ENCODE measurements around the gene SLC27A3.

GRCh38 chr1:153733970-153734369, 41.2 kb upstream of the SLC27A3 start:
- TF ChIP-seq CTCF (conservative IDR thresholded peaks at IDR 0.05; ENCODE audit: low read length) (no peak), EZH2phosphoT487 (IDR thresholded peaks at IDR 0.05; ENCODE audit: borderline replicate concordance, low read depth, low read length) (no peak)
